Mucosa of descending colon (tissue), 3 donors: ENCODE data around the gene ZBTB45. TPM values are rescaled to one million over a fixed set of nuclear protein-coding genes. Genes with fewer than 3 reads are reported as not detected.

ENCODE experiments used
- ATAC-seq: fragments of 200-7000 bp; cut with Tn5 transposase; one replicate; pipeline ENCODE4 v1.9.1; 2020; ENCODE audit warnings: mild to moderate bottlenecking, moderate library complexity
- DNase-seq, 3 donors: peaks; one replicate each; pipeline ENCODE4 v3.0.0-alpha.2; 2020
- H3K36me3 ChIP-seq: fragments of 200-600 bp; one replicate; pipeline ENCODE4 v1.8.0; 2021; ENCODE audit warnings: low read depth, mild to moderate bottlenecking
- H3K4me1 ChIP-seq: fragments of 200-600 bp; one replicate; pipeline ENCODE4 v1.8.0; 2021; ENCODE audit warnings: low read depth, mild to moderate bottlenecking
- H3K4me3 ChIP-seq: fragments of 200-600 bp; one replicate; pipeline ENCODE4 v1.8.0; 2021; ENCODE audit warnings: mild to moderate bottlenecking
- H3K9me3 ChIP-seq: fragments of 200-600 bp; one replicate; pipeline ENCODE4 v1.8.0; 2021; ENCODE audit warnings: mild to moderate bottlenecking
- CTCF ChIP-seq: fragments of 200-600 bp; IDR thresholded peaks from one replicate; pipeline ENCODE4 v1.8.0; 2022; ENCODE audit warnings: antibody characterized with exemption, mild to moderate bottlenecking
- intact Hi-C, 2 donors: fragments of 100-400 bp; cut with DNase I in 1 of 2; cut with micrococcal nuclease in 1 of 2; formaldehyde crosslinking; loops; one replicate each; pipeline versions ENCODE4 v1.11.0 to v1.11.1; 2022; cut with DNase I, micrococcal nuclease
- total RNA-seq, 3 donors: library from RNA; stranded (reverse); fragmentation: NEBNext Ultra II Directional in 2 of 3; extraction: Animal tissue kit (Norgen Biotek cat#: 25700) in 2 of 3; gene quantifications; one replicate each; pipeline versions ENCODE4 v1.2.1 to v1.2.4, GENCODE V29; 2021 to 2023
- donor health status: DM: no; HTN: no; CAD: no; lungs with moderate emphysema.
- donor health status: DM: no; HTN: no; CAD: no.
- donor health status: DM: no; HTN: yes; CAD: no.

Gene ZBTB45
- total RNA-seq, 3 donors from 2014 or later, result 12.1 to 16.7 (median 13.4) TPM

GRCh38 chr19:58477871-58478270, 41.7 kb downstream of the ZBTB45 start:
- intact Hi-C loops, result no loop called here
- Histone ChIP-seq H3K9me3 (no peaks in the 10 kb centered on the region), H3K4me1 (peaks cover 11% of the 10 kb centered on the region), H3K36me3 (no peaks in the 10 kb centered on the region), H3K4me3 (no peak overlapping the region)
- DNase-seq, result no peak
- ATAC-seq, result no peak
- TF ChIP-seq CTCF, result no peak

- intact Hi-C loops, result no loop called here
- ATAC-seq (no peak), DNase-seq (peak in 1 of 3 donors; percentile 65)
- Histone ChIP-seq H3K36me3 (no peaks in the 10 kb centered on the region), H3K4me3 (no peak overlapping the region), H3K9me3 (no peaks in the 10 kb centered on the region), H3K4me1 (peaks cover 11% of the 10 kb centered on the region)
- TF ChIP-seq CTCF, result no peak
Observed at GRCh38 chr19:58477130-58477529, 42.5 kb downstream of the ZBTB45 start.

- DNase-seq (no peak), ATAC-seq (no peak)
- intact Hi-C loops, result no loop called here
- Histone ChIP-seq H3K9me3 (no peaks in the 10 kb centered on the region), H3K4me1 (peaks cover 11% of the 10 kb centered on the region), H3K4me3 (peak overlapping the region; percentile 15), H3K36me3 (no peaks in the 10 kb centered on the region)
- TF ChIP-seq CTCF, result no peak
Observed at GRCh38 chr19:58476498-58477015, 43.1 kb downstream of the ZBTB45 start.

- peak; percentile 95 to 99 (median 97) for DNase-seq
- peak; percentile 94 for ATAC-seq
- intact Hi-C loops, result no loop called here
- peaks cover 11% of the 10 kb centered on the region for H3K4me1 ChIP-seq
- H3K36me3 ChIP-seq, result no peaks in the 10 kb centered on the region
- peak within 1 kb of the TSS; percentile 15 for H3K4me3 ChIP-seq
- TF ChIP-seq CTCF, result no peak
- H3K9me3 ChIP-seq, result no peaks in the 10 kb centered on the region
Observed at GRCh38 chr19:58475714-58476497, 43.7 kb downstream of the ZBTB45 start, which contains the start of gene ZNF446. TSS of gene ZNF446 (plus strand) at chr19:58476352. CDS start at chr19:58477219, 867 bp downstream.

DNA sequence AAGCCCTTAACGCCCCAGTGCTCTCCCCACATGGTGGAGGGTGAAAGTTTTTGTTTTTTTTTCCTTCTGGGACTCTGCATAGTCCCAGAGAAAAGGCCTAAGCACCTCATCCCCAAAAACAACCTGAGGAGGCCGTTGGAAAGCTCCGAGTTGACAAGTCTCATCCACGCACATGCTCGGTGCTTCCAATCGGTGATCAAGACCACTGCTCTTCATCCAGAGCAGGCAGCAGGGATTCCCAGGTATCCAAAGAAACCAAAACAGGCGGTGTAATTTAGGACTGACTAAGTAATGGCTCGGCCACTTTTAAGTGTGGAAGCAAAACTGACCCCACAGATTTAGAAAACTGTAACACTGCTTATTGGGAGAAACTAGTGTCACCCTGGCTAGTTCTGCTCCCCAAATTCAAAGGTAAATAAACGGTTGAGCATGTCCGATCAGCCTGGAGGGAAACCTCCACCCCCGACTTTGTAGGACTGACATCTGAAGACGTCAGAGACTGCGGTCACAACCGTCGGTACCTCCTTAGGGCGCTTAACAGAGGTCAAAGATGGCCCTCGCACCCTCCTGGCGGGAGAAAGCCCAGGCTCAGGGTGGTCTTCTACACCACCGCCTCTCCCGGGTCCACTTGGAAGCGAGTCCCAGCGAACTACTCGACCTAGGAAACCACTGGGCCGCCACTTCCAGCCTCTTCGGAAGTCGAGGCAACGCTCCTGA, 44.5 kb downstream of the ZBTB45 start:
- ATAC-seq, result peak; percentile 1
- no peaks in the 10 kb centered on the region for H3K36me3 ChIP-seq
- TF ChIP-seq CTCF, result no peak

More for the DNA sequence above, 44.5 kb downstream of the ZBTB45 start:
- intact Hi-C loops, result no loop called here
- peaks cover 11% of the 10 kb centered on the region for H3K4me1 ChIP-seq
- H3K9me3 ChIP-seq, result no peaks in the 10 kb centered on the region
- DNase-seq, result no peak
- H3K4me3 ChIP-seq, result peak overlapping the region; percentile 15
